ENCODE data around the gene ENOX2. TPM values are rescaled to one million over a fixed set of nuclear protein-coding genes. Genes with fewer than 3 reads are reported as not detected.
"Not testable (repeated sequence)": the region's sequence is repeated elsewhere in the genome, so short reads cannot be mapped to it uniquely, and the experiment has no call there.

ENOX2 gene
- polyA plus RNA-seq, 1 donor (not counting 4 experiments of a cell fraction or from before 2014, with no cell fraction given) = 24.5 TPM

GRCh38 chrX:130933358-130933757 lies 30.3 kb upstream of the ENOX2 start:
- Histone ChIP-seq H3K9ac (ENCODE audit: control insufficient read depth, extremely low read depth, insufficient read depth, low read length) (no peak overlapping the region), H4K20me1 (ENCODE audit: control insufficient read depth, extremely low read depth, insufficient read depth, low read length) (no peaks in the 10 kb centered on the region), H3K4me1 (ENCODE audit: control insufficient read depth, extremely low read depth, insufficient read depth, low read length) (no peaks in the 10 kb centered on the region), H3K36me3 (ENCODE audit: control insufficient read depth in 2 of 2, extremely low read depth in 1 of 2, insufficient read depth in 2 of 2, low read length in 2 of 2) (no peaks in the 10 kb centered on the region), H3K27ac (ENCODE audit: control insufficient read depth, insufficient read depth, low read length) (no peak overlapping the region), H3K9me1 (ENCODE audit: control insufficient read depth, extremely low read depth, insufficient read depth, low read length) (no peaks in the 10 kb centered on the region), H3K27me3 (ENCODE audit: control insufficient read depth, extremely low read depth, insufficient read depth, low read length) (no peaks in the 10 kb centered on the region), H3K9me3 (ENCODE audit: control insufficient read depth, low read depth, low read length) (no peaks in the 10 kb centered on the region), H3K4me3 (ENCODE audit: control insufficient read depth in 2 of 3, extremely low read depth in 1 of 3, insufficient read depth in 2 of 3, low read depth in 1 of 3, low read length in 3 of 3) (no peak overlapping the region), H3K4me2 (ENCODE audit: control insufficient read depth, extremely low read depth, insufficient read depth, low read depth, low read length) (no peak overlapping the region), H3K79me2 (ENCODE audit: control insufficient read depth, insufficient read depth, low read length) (no peaks in the 10 kb centered on the region), H2AFZ (ENCODE audit: control insufficient read depth, low read length) (no peak overlapping the region)
- dilution Hi-C loops (cut with MboI; ENCODE audit: extremely low pct_ligation_motif_present, low sequenced_read_pairs) = no loop called here
- FAIRE-seq = no peak
- DNase-seq (ENCODE audit: low read depth, low spot score) = no peak
- no peak for TF ChIP-seq EZH2 (IDR thresholded peaks at IDR 0.05; ENCODE audit: low read length)
- TF ChIP-seq, protein P1, sequence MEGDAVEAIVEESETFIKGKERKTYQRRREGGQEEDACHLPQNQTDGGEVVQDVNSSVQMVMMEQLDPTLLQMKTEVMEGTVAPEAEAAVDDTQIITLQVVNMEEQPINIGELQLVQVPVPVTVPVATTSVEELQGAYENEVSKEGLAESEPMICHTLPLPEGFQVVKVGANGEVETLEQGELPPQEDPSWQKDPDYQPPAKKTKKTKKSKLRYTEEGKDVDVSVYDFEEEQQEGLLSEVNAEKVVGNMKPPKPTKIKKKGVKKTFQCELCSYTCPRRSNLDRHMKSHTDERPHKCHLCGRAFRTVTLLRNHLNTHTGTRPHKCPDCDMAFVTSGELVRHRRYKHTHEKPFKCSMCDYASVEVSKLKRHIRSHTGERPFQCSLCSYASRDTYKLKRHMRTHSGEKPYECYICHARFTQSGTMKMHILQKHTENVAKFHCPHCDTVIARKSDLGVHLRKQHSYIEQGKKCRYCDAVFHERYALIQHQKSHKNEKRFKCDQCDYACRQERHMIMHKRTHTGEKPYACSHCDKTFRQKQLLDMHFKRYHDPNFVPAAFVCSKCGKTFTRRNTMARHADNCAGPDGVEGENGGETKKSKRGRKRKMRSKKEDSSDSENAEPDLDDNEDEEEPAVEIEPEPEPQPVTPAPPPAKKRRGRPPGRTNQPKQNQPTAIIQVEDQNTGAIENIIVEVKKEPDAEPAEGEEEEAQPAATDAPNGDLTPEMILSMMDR (optimal IDR thresholded peaks at IDR 0.05 in 1 of 3, IDR thresholded peaks at IDR 0.05 in 1 of 3, conservative IDR thresholded peaks at IDR 0.05 in 1 of 3; ENCODE audit: extremely low read depth in 1 of 3, insufficient read depth in 2 of 3, low read length in 3 of 3) = no peak

DNA sequence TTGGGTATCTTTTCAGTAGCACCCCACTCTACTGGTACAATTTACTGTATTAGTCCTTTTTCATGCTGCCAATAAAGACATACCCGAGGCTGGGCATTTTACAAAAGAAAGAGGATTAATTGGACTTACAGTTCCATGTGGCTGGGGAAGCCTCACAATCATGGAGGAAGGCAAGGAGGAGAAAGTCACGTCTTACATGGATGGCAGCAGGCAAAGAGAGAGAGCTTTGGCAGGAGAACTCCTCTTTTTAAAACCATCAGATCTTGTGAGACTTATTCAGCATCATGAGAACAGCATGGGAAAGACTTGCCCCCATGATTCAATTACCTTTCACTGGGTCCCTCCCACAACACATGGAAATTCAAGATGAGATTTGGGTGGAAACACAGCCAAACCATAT lies 17.4 kb upstream of the ENOX2 start:
- FAIRE-seq; H3K4me3 ChIP-seq (ENCODE audit: control insufficient read depth in 2 of 3, extremely low read depth in 1 of 3, insufficient read depth in 2 of 3, low read depth in 1 of 3, low read length in 3 of 3); dilution Hi-C loops (cut with MboI; ENCODE audit: extremely low pct_ligation_motif_present, low sequenced_read_pairs); H3K36me3 ChIP-seq (ENCODE audit: control insufficient read depth in 2 of 2, extremely low read depth in 1 of 2, insufficient read depth in 2 of 2, low read length in 2 of 2); H2AFZ ChIP-seq (ENCODE audit: control insufficient read depth, low read length); H4K20me1 ChIP-seq (ENCODE audit: control insufficient read depth, extremely low read depth, insufficient read depth, low read length); H3K4me2 ChIP-seq (ENCODE audit: control insufficient read depth, extremely low read depth, insufficient read depth, low read depth, low read length); H3K79me2 ChIP-seq (ENCODE audit: control insufficient read depth, insufficient read depth, low read length); DNase-seq (ENCODE audit: low read depth, low spot score); H3K9ac ChIP-seq (ENCODE audit: control insufficient read depth, extremely low read depth, insufficient read depth, low read length); H3K9me3 ChIP-seq (ENCODE audit: control insufficient read depth, low read depth, low read length); H3K27me3 ChIP-seq (ENCODE audit: control insufficient read depth, extremely low read depth, insufficient read depth, low read length); H3K27ac ChIP-seq (ENCODE audit: control insufficient read depth, insufficient read depth, low read length); H3K4me1 ChIP-seq (ENCODE audit: control insufficient read depth, extremely low read depth, insufficient read depth, low read length); H3K9me1 ChIP-seq (ENCODE audit: control insufficient read depth, extremely low read depth, insufficient read depth, low read length): not testable (repeated sequence)

GRCh38 chrX:130919676-130920075 lies 16.7 kb upstream of the ENOX2 start:
- H3K36me3 ChIP-seq (ENCODE audit: control insufficient read depth in 2 of 2, extremely low read depth in 1 of 2, insufficient read depth in 2 of 2, low read length in 2 of 2); FAIRE-seq; dilution Hi-C loops (cut with MboI; ENCODE audit: extremely low pct_ligation_motif_present, low sequenced_read_pairs): not testable (repeated sequence)

GRCh38 chrX:130918498-130918897 lies 15.5 kb upstream of the ENOX2 start:
- H3K4me1 ChIP-seq (ENCODE audit: control insufficient read depth, extremely low read depth, insufficient read depth, low read length); H2AFZ ChIP-seq (ENCODE audit: control insufficient read depth, low read length); H3K9me1 ChIP-seq (ENCODE audit: control insufficient read depth, extremely low read depth, insufficient read depth, low read length); H3K9ac ChIP-seq (ENCODE audit: control insufficient read depth, extremely low read depth, insufficient read depth, low read length); H3K4me3 ChIP-seq (ENCODE audit: control insufficient read depth in 2 of 3, extremely low read depth in 1 of 3, insufficient read depth in 2 of 3, low read depth in 1 of 3, low read length in 3 of 3); H3K4me2 ChIP-seq (ENCODE audit: control insufficient read depth, extremely low read depth, insufficient read depth, low read depth, low read length); FAIRE-seq; DNase-seq (ENCODE audit: low read depth, low spot score); H3K27ac ChIP-seq (ENCODE audit: control insufficient read depth, insufficient read depth, low read length); H4K20me1 ChIP-seq (ENCODE audit: control insufficient read depth, extremely low read depth, insufficient read depth, low read length); H3K9me3 ChIP-seq (ENCODE audit: control insufficient read depth, low read depth, low read length); H3K27me3 ChIP-seq (ENCODE audit: control insufficient read depth, extremely low read depth, insufficient read depth, low read length); dilution Hi-C loops (cut with MboI; ENCODE audit: extremely low pct_ligation_motif_present, low sequenced_read_pairs); H3K36me3 ChIP-seq (ENCODE audit: control insufficient read depth in 2 of 2, extremely low read depth in 1 of 2, insufficient read depth in 2 of 2, low read length in 2 of 2); H3K79me2 ChIP-seq (ENCODE audit: control insufficient read depth, insufficient read depth, low read length): not testable (repeated sequence)

More at GRCh38 chrX:130919676-130920075, 16.7 kb upstream of the ENOX2 start:
- H3K4me3 ChIP-seq (ENCODE audit: control insufficient read depth in 2 of 3, extremely low read depth in 1 of 3, insufficient read depth in 2 of 3, low read depth in 1 of 3, low read length in 3 of 3); H3K79me2 ChIP-seq (ENCODE audit: control insufficient read depth, insufficient read depth, low read length); DNase-seq (ENCODE audit: low read depth, low spot score); H3K9me1 ChIP-seq (ENCODE audit: control insufficient read depth, extremely low read depth, insufficient read depth, low read length); H3K4me1 ChIP-seq (ENCODE audit: control insufficient read depth, extremely low read depth, insufficient read depth, low read length); H3K9ac ChIP-seq (ENCODE audit: control insufficient read depth, extremely low read depth, insufficient read depth, low read length); H4K20me1 ChIP-seq (ENCODE audit: control insufficient read depth, extremely low read depth, insufficient read depth, low read length); H3K27me3 ChIP-seq (ENCODE audit: control insufficient read depth, extremely low read depth, insufficient read depth, low read length); H3K9me3 ChIP-seq (ENCODE audit: control insufficient read depth, low read depth, low read length); H3K4me2 ChIP-seq (ENCODE audit: control insufficient read depth, extremely low read depth, insufficient read depth, low read depth, low read length); H2AFZ ChIP-seq (ENCODE audit: control insufficient read depth, low read length); H3K27ac ChIP-seq (ENCODE audit: control insufficient read depth, insufficient read depth, low read length): not testable (repeated sequence)
